Inferior parietal cortex (tissue), 1 donor: ENCODE data around the gene DENND5B.
"Not testable (repeated sequence)": the region's sequence is repeated elsewhere in the genome, so short reads cannot be mapped to it uniquely, and the experiment has no call there.

Source experiments
- DNase-seq: peaks from one replicate; pipeline ENCODE4 v3.0.0-alpha.2; 2016; ENCODE audit errors: extremely low spot score

Gene DENND5B

DNA sequence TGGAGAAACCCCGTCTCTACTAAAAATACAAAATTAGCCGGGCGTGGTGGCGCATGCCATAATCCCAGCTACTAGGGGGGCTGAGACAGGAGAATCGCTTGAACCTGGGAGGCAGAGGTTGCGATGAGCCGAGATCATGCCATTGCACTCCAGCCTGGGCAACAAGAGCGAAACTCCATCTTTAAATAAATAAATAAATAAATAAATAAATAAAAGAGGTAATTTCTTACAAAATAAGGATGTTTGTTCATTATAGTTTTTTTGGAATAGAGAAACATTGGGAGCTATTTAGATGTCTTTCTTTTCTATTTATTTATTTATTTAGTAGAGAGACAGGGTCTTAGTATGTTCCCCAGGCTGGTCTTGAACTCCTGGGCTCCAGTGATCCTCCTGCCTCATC, 213.7 kb downstream of the DENND5B start:
- DNase-seq, result not testable (repeated sequence)

GRCh38 chr12:31375422-31375821, 215.5 kb downstream of the DENND5B start:
- DNase-seq, result not testable (repeated sequence)

DNA sequence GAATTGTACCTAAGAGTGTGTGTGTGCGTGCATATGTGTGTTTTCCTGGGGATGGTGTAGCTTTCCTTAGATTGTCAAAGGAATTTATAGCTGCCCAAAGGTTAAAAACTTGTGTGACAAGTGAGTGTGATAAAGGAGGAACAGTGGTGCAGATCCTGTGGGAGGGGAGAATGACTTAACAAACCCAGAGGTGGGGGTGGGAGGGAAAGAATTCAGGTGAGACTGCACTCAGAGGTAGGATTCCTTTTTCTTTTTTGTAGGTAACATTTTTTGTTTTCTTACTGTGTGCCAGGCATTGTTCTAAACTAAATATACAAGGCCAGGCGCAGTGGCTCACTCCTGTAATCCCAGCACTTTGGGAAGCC, 219.7 kb downstream of the DENND5B start:
- DNase-seq, result no peak

- no peak for DNase-seq
Observed at GRCh38 chr12:31370531-31371255, 220.2 kb downstream of the DENND5B start.

DNA sequence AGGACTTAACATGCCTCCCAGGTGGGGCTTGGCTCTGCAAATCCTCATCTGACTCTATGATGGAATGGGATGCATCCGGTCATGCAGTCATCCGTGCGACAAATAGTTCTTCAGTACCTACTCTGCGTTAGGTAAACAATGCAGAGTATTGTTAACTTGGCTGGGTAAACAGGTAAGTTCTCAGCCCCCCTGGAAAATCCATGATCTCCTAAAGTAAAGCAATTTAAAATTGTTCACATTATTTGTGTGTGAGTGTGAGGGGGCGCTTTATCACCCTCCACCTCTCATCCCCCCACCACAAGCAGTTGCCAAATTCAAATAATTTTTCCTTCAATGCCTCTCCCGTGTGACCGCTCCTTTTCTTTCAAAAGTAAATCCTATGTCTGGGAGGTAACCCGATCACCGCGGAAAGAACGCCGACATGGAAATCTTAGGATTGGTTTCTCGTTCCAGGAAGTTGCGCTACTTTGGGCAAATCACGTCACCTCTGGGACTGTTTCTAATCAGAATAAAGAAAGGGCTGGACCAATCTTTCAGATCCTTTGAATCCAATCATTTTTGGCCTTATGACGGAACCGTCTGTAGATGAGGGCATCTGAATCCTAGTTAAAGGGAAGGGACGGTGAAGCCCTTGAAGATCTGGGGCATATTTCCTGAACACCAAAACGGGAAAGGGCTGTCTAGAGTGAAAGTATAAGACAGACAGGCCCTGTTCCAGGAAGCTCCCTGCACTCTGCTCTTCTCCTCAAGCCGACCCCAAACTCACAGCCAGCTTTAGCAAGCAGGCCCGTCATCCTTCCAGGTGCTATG, 221.0 kb downstream of the DENND5B start:
- DNase-seq, result no peak

- DNase-seq, result no peak
Observed at GRCh38 chr12:31368666-31369361, 222.1 kb downstream of the DENND5B start.

- no peak for DNase-seq
Observed at GRCh38 chr12:31366104-31366621, 224.8 kb downstream of the DENND5B start.

GRCh38 chr12:31363831-31364230, 227.1 kb downstream of the DENND5B start:
- DNase-seq, result no peak

- DNase-seq, result no peak
Observed at GRCh38 chr12:31363416-31363809, 227.5 kb downstream of the DENND5B start.

DNA sequence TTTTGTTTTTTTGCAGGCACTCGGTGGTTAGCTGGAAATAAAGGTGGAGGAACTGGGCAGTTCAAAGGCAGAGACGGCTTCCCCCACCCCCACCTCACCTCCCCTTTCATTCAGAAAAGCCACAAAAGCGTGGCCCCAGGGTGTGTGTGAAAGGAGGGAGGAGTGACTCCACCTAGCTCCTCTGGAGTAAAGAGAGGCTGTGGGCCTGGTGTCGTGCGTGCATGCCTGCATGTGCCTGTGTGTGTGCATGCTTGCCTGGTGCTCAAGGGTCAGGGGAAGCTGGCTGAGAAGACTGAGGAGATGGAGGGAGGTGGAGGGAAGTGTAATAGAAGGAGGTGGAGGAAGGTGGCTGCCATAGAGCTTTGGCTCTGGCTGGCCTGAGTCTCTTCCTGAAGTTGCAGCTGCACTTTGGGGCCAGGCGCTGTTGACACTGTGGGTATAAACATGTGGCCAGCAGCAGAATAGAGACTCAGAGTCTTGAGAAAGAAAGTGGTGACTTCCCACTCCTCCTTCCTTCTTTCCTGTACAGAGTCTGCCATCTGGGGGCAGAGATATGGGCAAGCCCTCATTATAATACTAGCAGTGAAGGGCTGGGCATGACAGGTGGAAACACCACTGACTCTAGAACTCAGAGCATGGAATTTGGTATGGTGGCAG, 228.0 kb downstream of the DENND5B start:
- peak; percentile 11 for DNase-seq

DNA sequence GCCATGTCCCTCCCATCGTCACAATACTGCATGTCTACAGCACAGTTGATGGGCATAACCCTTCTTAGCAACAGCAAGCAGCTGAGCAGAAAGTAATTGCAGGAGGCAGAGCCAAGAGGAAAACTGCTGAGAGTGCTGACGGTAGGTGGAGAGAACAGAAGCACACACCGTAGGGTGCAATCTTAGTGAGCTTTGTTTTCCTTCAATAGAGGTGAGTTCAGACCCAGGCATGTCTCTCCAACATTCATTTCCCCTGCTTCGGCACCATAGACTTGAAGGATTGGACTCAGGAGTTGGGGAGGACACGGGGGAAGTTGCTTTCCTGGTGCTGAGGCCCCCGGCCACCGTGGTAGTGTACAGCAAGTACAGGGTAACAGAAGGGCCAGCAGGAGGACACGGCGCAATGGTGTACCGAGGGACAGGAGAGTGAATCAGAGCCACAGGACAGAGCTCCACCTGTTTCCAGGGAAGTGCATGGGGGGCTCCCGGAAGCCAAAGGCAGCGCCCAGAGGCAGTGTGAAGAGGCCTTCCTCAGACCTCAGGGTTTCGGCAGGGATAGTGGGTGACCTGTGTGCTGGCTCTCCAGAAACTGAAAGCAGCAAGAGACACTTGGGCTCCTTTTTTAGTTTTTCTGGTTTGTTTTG, 228.7 kb downstream of the DENND5B start:
- no peak for DNase-seq

- no peak for DNase-seq
Observed at GRCh38 chr12:31361730-31362114, 229.2 kb downstream of the DENND5B start.

GRCh38 chr12:31355747-31356107, 235.2 kb downstream of the DENND5B start:
- no peak for DNase-seq

DNA sequence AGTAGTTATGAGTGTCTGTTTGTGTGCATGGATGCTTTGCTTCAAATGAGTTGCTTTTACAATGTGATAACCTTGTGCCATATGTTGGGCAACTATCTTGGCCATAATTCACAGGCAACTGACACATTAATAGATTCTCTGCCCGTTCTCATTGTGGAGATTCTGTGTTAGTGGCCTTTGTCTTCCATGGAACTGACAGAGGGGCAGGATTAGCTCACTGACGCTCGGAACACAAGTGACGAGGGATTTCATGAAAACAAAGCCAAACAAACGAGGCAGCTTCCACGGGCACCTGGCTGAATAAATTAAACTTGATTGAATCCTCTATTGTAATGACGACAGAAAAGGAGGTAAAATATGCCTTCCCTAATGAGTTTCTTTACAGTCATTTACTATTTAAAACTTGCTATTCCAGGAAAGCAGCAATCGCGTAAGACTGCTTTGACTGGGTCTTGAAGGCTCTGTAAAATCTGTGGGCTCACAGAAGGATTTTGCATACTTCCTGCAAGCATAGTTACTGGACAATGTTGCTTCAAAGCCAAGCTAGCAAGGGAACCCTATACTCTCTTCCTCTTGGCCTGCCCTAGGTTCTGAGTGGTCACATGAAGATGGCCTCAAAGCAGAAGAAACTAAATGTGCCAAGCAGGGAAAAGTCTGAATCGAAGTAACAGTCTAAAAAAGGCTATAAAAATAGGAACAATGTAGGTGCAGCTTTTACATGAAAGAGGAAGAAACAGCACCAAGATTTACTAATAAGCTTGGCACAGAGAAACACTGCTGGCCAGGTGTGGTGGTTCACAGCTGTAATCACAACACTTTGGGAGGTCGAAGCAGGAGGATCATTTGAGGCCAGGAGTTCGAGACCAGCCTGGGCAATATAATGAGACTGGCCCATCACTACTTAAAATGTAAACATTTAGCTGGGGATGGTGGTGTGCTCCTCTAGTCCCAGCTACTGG, 236.9 kb downstream of the DENND5B start:
- DNase-seq, result peak; percentile 23

- no peak for DNase-seq
Observed at GRCh38 chr12:31346267-31346666, 244.7 kb downstream of the DENND5B start.

- no peak for DNase-seq
Observed at GRCh38 chr12:31343139-31343538, 247.8 kb downstream of the DENND5B start.

DNA sequence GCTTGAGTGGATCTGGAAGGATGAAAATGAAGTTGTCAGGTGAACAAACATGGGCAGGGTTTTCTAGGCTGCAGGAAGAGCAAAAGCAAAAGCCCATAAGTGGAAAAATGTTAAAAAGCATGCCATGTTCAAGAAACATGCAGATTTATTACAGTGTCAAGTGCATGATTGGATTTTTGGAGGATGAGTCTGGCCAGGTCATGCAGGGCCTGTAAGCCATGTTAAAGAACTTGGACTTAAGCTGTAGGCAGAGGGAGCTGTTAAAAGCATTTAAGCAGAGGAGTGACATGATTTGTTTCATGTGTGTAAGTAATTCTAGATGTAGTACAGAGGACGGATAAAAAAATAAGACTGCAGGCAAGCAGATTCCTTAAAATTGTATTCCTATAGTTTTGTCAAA, 248.7 kb downstream of the DENND5B start:
- no peak for DNase-seq

- DNase-seq, result no peak
Observed at GRCh38 chr12:31339831-31340622, 250.9 kb downstream of the DENND5B start.

- no peak for DNase-seq
Observed at GRCh38 chr12:31337952-31338351, 253.0 kb downstream of the DENND5B start.
